OCI-M1 (cell line): Measurements from ENCODE around the gene ZNF710.
A peak's percentile ranks its signal among the peaks of the same experiment; 100 is the strongest.
"Not testable (repeated sequence)": the region's sequence is repeated elsewhere in the genome, so short reads cannot be mapped to it uniquely, and the experiment has no call there.

ENCODE experiments used
- DNase-seq: peaks from one replicate; lab custom pipeline; 2025; lab: John Stamatoyannopoulos, UW

The ZNF710 gene

GRCh38 chr15:90001062-90001682, at the start of gene ZNF710:
Gene ZNF710 (plus strand): TSS chr15:90001324. CDS start chr15:90067138, 65,814 bp downstream.
- peak; percentile 62 for DNase-seq

- no peak for DNase-seq
Observed at GRCh38 chr15:89954541-89954940, 46.6 kb upstream of the ZNF710 start.

- not testable (repeated sequence) for DNase-seq
Observed at GRCh38 chr15:89955449-89955998, 45.6 kb upstream of the ZNF710 start.

- DNase-seq, result no peak
Observed at GRCh38 chr15:89958107-89958805, 42.9 kb upstream of the ZNF710 start.

GRCh38 chr15:89963301-89964231, 37.6 kb upstream of the ZNF710 start:
- DNase-seq, result no peak

- no peak for DNase-seq
Observed at GRCh38 chr15:89964232-89964954, 36.7 kb upstream of the ZNF710 start.

GRCh38 chr15:89967881-89968280, 33.2 kb upstream of the ZNF710 start:
- no peak for DNase-seq

- peak; percentile 72 for DNase-seq
Observed at GRCh38 chr15:89971592-89971997, 29.5 kb upstream of the ZNF710 start.

- no peak for DNase-seq
Observed at GRCh38 chr15:89972085-89972484, 29.0 kb upstream of the ZNF710 start.

- no peak for DNase-seq
Observed at GRCh38 chr15:89975482-89976245, 25.5 kb upstream of the ZNF710 start.

GRCh38 chr15:89976246-89976600, 24.9 kb upstream of the ZNF710 start:
- DNase-seq, result no peak

- not testable (repeated sequence) for DNase-seq
Observed at GRCh38 chr15:89977836-89978235, 23.3 kb upstream of the ZNF710 start.

- no peak for DNase-seq
Observed at GRCh38 chr15:89978914-89979313, 22.2 kb upstream of the ZNF710 start.

- no peak for DNase-seq
Observed at GRCh38 chr15:89980896-89981295, 20.2 kb upstream of the ZNF710 start.

- DNase-seq, result no peak
Observed at GRCh38 chr15:89982315-89983055, 18.6 kb upstream of the ZNF710 start.

GRCh38 chr15:89984001-89984400, 17.1 kb upstream of the ZNF710 start:
- DNase-seq, result no peak

- no peak for DNase-seq
Observed at GRCh38 chr15:89984421-89985010, 16.6 kb upstream of the ZNF710 start.

GRCh38 chr15:89985111-89985510, 16.0 kb upstream of the ZNF710 start:
- DNase-seq, result peak; percentile 58

GRCh38 chr15:89991312-89991711, 9.8 kb upstream of the ZNF710 start:
- DNase-seq, result no peak

- DNase-seq, result peak; percentile 51
Observed at GRCh38 chr15:89993349-89993748, 7.8 kb upstream of the ZNF710 start.
